Mammary epithelial cell (primary cell): Measurements from ENCODE around the gene MOB2.

Experiments
- EZH2 ChIP-seq: IDR thresholded peaks from 2 replicates; pipeline ENCODE4 v1.6.1; 2012; ENCODE audit warnings: low read length, inconsistent platforms, borderline replicate concordance
- TF ChIP-seq, protein P1 (sequence below), 2 donors: IDR thresholded peaks in 1 of 2; conservative IDR thresholded peaks in 1 of 2; 2 replicates each; pipeline ENCODE4 v1.5.1; 2011 to 2012; ENCODE audit warnings: inconsistent platforms in 2 of 2, low read length in 2 of 2, mild to moderate bottlenecking in 2 of 2, control low read depth in 1 of 2, low read depth in 1 of 2; ENCODE audit not compliant: insufficient read depth in 1 of 2; ENCODE audit errors: extremely low read depth in 1 of 2

- TF ChIP-seq, protein P1, sequence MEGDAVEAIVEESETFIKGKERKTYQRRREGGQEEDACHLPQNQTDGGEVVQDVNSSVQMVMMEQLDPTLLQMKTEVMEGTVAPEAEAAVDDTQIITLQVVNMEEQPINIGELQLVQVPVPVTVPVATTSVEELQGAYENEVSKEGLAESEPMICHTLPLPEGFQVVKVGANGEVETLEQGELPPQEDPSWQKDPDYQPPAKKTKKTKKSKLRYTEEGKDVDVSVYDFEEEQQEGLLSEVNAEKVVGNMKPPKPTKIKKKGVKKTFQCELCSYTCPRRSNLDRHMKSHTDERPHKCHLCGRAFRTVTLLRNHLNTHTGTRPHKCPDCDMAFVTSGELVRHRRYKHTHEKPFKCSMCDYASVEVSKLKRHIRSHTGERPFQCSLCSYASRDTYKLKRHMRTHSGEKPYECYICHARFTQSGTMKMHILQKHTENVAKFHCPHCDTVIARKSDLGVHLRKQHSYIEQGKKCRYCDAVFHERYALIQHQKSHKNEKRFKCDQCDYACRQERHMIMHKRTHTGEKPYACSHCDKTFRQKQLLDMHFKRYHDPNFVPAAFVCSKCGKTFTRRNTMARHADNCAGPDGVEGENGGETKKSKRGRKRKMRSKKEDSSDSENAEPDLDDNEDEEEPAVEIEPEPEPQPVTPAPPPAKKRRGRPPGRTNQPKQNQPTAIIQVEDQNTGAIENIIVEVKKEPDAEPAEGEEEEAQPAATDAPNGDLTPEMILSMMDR (conservative IDR thresholded peaks at IDR 0.05 in 1 of 2, IDR thresholded peaks at IDR 0.05 in 1 of 2; ENCODE audit: extremely low read depth in 1 of 2, insufficient read depth in 1 of 2, low read depth in 1 of 2, low read length in 2 of 2) = no peak
- no peak for TF ChIP-seq EZH2
Measured at GRCh38 chr11:1516273-1517067, 29.9 kb upstream of the MOB2 start.
